ENCODE measurements around the gene MSX2.

- TF ChIP-seq, protein P1, sequence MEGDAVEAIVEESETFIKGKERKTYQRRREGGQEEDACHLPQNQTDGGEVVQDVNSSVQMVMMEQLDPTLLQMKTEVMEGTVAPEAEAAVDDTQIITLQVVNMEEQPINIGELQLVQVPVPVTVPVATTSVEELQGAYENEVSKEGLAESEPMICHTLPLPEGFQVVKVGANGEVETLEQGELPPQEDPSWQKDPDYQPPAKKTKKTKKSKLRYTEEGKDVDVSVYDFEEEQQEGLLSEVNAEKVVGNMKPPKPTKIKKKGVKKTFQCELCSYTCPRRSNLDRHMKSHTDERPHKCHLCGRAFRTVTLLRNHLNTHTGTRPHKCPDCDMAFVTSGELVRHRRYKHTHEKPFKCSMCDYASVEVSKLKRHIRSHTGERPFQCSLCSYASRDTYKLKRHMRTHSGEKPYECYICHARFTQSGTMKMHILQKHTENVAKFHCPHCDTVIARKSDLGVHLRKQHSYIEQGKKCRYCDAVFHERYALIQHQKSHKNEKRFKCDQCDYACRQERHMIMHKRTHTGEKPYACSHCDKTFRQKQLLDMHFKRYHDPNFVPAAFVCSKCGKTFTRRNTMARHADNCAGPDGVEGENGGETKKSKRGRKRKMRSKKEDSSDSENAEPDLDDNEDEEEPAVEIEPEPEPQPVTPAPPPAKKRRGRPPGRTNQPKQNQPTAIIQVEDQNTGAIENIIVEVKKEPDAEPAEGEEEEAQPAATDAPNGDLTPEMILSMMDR (conservative IDR thresholded peaks at IDR 0.05; ENCODE audit: low read depth, low read length): no peak
- TF ChIP-seq EZH2 (IDR thresholded peaks at IDR 0.05; ENCODE audit: low read length, unreplicated experiment) (no peak), EZH2phosphoT487 (IDR thresholded peaks at IDR 0.05; ENCODE audit: borderline replicate concordance, low read length) (no peak)
Observed at GRCh38 chr5:174732036-174733020, 7.9 kb downstream of the MSX2 start.
